ENCODE measurements around the gene CCDC9. TPM values are rescaled to one million over a fixed set of nuclear protein-coding genes. Genes with fewer than 3 reads are reported as not detected.
A peak's percentile ranks its signal among the peaks of the same experiment; 100 is the strongest.

Gene CCDC9
- total and polyA plus RNA-seq, 2 of the 8 experiments (the other 6 are each of a cell fraction or from before 2014, with no cell fraction given), result 3.7 to 29.8 TPM

- H2BK12ac ChIP-seq (ENCODE audit: low read depth, low read length), result peak overlapping the region; percentile 98
- peaks cover 3% of the 10 kb centered on the region; the same call in 1 of the 2 replicates for H3K79me1 ChIP-seq (ENCODE audit: low read depth, low read length)
- no peak overlapping the region for H3K4ac ChIP-seq (replicated peaks; ENCODE audit: insufficient read length, low read depth, low read length)
- peak overlapping the region; percentile 84; the same call in 1 of the 2 replicates for H4K8ac ChIP-seq (ENCODE audit: extremely low read depth, insufficient read depth, low read length)
- no peak for FAIRE-seq
- DNase-seq (ENCODE audit: low read depth in 1 of 2, low spot score in 2 of 2), result peak; percentile 91 to 99
- H3K79me2 ChIP-seq (ENCODE audit: control insufficient read depth in 1 of 2, insufficient read depth in 2 of 2, low read length in 2 of 2), result no peaks in the 10 kb centered on the region; a peak in 1 of 4 replicates
- H3K9me3 ChIP-seq (ENCODE audit: insufficient read depth in 2 of 2, low read depth in 1 of 2, low read length in 1 of 2), result peaks cover 0 to 5% of the 10 kb centered on the region in 2 experiments; a peak in 2 of 4 replicates
- H3K36me3 ChIP-seq (ENCODE audit: control insufficient read depth in 2 of 4, insufficient read depth in 4 of 4, low read length in 3 of 4), result no peaks in the 10 kb centered on the region
- peak overlapping the region; percentile 55; the same call in 1 of the 2 replicates for H3K27ac ChIP-seq (ENCODE audit: low read depth, low read length)
- H2BK120ac ChIP-seq (replicated peaks; ENCODE audit: low read depth, low read length), result no peak overlapping the region
- peaks cover 6 to 23% (median 18%) of the 10 kb centered on the region in 4 experiments for H3K4me1 ChIP-seq (replicated peaks in 1 of 4; ENCODE audit: control insufficient read depth in 3 of 4, insufficient read depth in 4 of 4, low read length in 3 of 4)
- no peak overlapping the region for H2AFZ ChIP-seq (ENCODE audit: low read length)
- H3K4me2 ChIP-seq (ENCODE audit: insufficient read depth in 1 of 2, low read depth in 2 of 2, low read length in 2 of 2), result peak overlapping the region; percentile 68 to 93
- no peak overlapping the region for H3K14ac ChIP-seq (ENCODE audit: insufficient read length)
- H3K9ac ChIP-seq (replicated peaks in 1 of 4; ENCODE audit: extremely low read depth in 1 of 4, low read depth in 3 of 4, low read length in 3 of 4), result peak overlapping the region in 3 of 4 experiments; percentile 49 to 60 (median 54); a peak in 5 of 7 replicates
- peak overlapping the region; percentile 72; the same call in 1 of the 2 replicates for H3K18ac ChIP-seq (ENCODE audit: extremely low read depth, low read length)
- peak overlapping the region; percentile 31 for H4K91ac ChIP-seq (replicated peaks; ENCODE audit: insufficient read length, low read length)
- H2AK5ac ChIP-seq (ENCODE audit: low read depth, low read length), result peak overlapping the region; percentile 91; the same call in 1 of the 2 replicates
- POLR2A ChIA-PET (ENCODE audit: partially characterized antibody), result interaction anchor here (0.6 to 6.1 kb wide), 19 partner anchors 8 to 330 kb away, joined by 3 to 148 read pairs (median 4); partner anchors contain the start of gene CCDC9
- CTCF ChIA-PET (ENCODE audit: partially characterized antibody), result interaction anchor here (0.6 to 12.1 kb wide), 41 partner anchors 8 to 231 kb away, joined by 3 to 303 read pairs (median 4); partner anchors contain the start of genes CCDC9 and NPAS1
- H4K5ac ChIP-seq (ENCODE audit: insufficient read length, low read depth, low read length), result peak overlapping the region; percentile 57
- H2BK20ac ChIP-seq (ENCODE audit: low read length), result peak overlapping the region; percentile 95; the same call in 1 of the 2 replicates
- H3K27me3 ChIP-seq (replicated peaks in 1 of 4; ENCODE audit: control insufficient read depth in 3 of 4, extremely low read depth in 1 of 4, insufficient read depth in 3 of 4, low read length in 3 of 4), result peaks cover 0 to 25% (median 23%) of the 10 kb centered on the region in 4 experiments; a peak in 6 of 7 replicates
- peaks cover 21% of the 10 kb centered on the region for H3K23me2 ChIP-seq (ENCODE audit: low read depth, low read length)
- H3K23ac ChIP-seq (ENCODE audit: insufficient read length), result no peak overlapping the region
- H3K56ac ChIP-seq (replicated peaks; ENCODE audit: insufficient read length, low read depth, low read length), result no peak overlapping the region
- peak overlapping the region; percentile 21 to 61 (median 34); a peak in 7 of 8 replicates for H3K4me3 ChIP-seq (ENCODE audit: extremely low read depth in 1 of 4, insufficient read depth in 2 of 4, low read depth in 3 of 4, low read length in 4 of 4)
- WGBS, 2 experiments (ENCODE audit: extremely low coverage in 1 of 2, insufficient coverage in 1 of 2, insufficient read length in 1 of 2, insufficient replicate concordance in 2 of 2, low coverage in 1 of 2, low lambda C conversion rate in 2 of 2, missing lambda C conversion rate in 1 of 2), result 4% methylated on average over 46 of the region's 46 CpGs; no CpG with 5 or more reads in 1 of the 2 experiments
- H4K20me1 ChIP-seq (replicated peaks in 1 of 2; ENCODE audit: control insufficient read depth in 1 of 2, insufficient read depth in 2 of 2, low read length in 2 of 2), result peaks cover 4 to 18% of the 10 kb centered on the region in 2 experiments
- peak overlapping the region; percentile 92; the same call in 1 of the 2 replicates for H2BK15ac ChIP-seq (ENCODE audit: low read length)
- H2BK5ac ChIP-seq (ENCODE audit: low read depth, low read length), result peak overlapping the region; percentile 36; the same call in 1 of the 2 replicates
- TF ChIP-seq USF2 (IDR thresholded peaks at IDR 0.05; ENCODE audit: low read length), result no peak
- TF ChIP-seq, protein P1, sequence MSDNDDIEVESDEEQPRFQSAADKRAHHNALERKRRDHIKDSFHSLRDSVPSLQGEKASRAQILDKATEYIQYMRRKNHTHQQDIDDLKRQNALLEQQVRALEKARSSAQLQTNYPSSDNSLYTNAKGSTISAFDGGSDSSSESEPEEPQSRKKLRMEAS (IDR thresholded peaks at IDR 0.05), result peak; percentile 77
- peak in 1 of 2 experiments; percentile 90; a peak in 2 of 3 replicates for TF ChIP-seq EP300 (IDR thresholded peaks at IDR 0.05; ENCODE audit: borderline replicate concordance in 1 of 2, low read depth in 2 of 2, low read length in 2 of 2)
- peak; percentile 53 to 100; a peak in 3 of 4 replicates for TF ChIP-seq HDAC2 (IDR thresholded peaks at IDR 0.05; ENCODE audit: borderline replicate concordance in 1 of 2, low read depth in 2 of 2, low read length in 2 of 2)
- no peak for TF ChIP-seq BCL11A (IDR thresholded peaks at IDR 0.05; ENCODE audit: low read depth in 2 of 2, low read length in 2 of 2)
- no peak for TF ChIP-seq CHD1 (IDR thresholded peaks at IDR 0.05; ENCODE audit: low read depth, low read length)
- peak; percentile 60; the same call in 1 of the 2 replicates for TF ChIP-seq CREB1 (IDR thresholded peaks at IDR 0.05)
- TF ChIP-seq JUN (IDR thresholded peaks at IDR 0.05; ENCODE audit: low read depth, low read length), result peak; percentile 90
- no peak for TF ChIP-seq POLR2A (IDR thresholded peaks at IDR 0.05; ENCODE audit: control extremely low read depth in 1 of 2, low read depth in 2 of 2, low read length in 2 of 2)
Measured at GRCh38 chr19:47243776-47244547, 12.4 kb upstream of the CCDC9 start.

All from H1 (cell line).